ENCODE measurements around the gene TVP23C.
"Not testable (repeated sequence)": the region's sequence is repeated elsewhere in the genome, so short reads cannot be mapped to it uniquely, and the experiment has no call there.

DNA sequence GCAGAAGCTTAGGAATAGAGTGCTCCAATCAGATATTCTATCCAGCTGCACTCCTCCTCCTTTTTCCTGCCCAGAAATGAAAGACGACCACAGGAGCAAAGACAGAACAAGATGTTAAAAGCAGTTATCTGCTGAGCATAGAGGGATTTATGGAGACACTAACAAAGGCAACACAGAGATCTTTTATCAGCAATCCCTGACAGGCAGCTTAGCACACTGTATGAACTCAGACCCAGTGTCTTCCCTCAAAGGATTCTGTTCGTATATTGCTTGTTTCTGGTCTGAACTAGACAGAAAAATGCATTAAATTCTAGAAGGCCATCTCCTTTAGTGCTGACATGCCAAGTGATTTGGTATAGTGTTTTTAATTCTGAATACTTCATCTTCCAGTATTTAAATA is 16.7 kb downstream of the TVP23C start:
- TF ChIP-seq, protein P1, sequence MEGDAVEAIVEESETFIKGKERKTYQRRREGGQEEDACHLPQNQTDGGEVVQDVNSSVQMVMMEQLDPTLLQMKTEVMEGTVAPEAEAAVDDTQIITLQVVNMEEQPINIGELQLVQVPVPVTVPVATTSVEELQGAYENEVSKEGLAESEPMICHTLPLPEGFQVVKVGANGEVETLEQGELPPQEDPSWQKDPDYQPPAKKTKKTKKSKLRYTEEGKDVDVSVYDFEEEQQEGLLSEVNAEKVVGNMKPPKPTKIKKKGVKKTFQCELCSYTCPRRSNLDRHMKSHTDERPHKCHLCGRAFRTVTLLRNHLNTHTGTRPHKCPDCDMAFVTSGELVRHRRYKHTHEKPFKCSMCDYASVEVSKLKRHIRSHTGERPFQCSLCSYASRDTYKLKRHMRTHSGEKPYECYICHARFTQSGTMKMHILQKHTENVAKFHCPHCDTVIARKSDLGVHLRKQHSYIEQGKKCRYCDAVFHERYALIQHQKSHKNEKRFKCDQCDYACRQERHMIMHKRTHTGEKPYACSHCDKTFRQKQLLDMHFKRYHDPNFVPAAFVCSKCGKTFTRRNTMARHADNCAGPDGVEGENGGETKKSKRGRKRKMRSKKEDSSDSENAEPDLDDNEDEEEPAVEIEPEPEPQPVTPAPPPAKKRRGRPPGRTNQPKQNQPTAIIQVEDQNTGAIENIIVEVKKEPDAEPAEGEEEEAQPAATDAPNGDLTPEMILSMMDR (IDR thresholded peaks at IDR 0.05) = not testable (repeated sequence)
- TF ChIP-seq POLR2A (IDR thresholded peaks at IDR 0.05) = not testable (repeated sequence)
